ENCODE results near the gene PRRC2B. TPM values are rescaled to one million over a fixed set of nuclear protein-coding genes. Genes with fewer than 3 reads are reported as not detected.

The PRRC2B gene
- total RNA-seq, 6 experiments from 2014 or later: 130 to 173 (median 145) TPM

DNA sequence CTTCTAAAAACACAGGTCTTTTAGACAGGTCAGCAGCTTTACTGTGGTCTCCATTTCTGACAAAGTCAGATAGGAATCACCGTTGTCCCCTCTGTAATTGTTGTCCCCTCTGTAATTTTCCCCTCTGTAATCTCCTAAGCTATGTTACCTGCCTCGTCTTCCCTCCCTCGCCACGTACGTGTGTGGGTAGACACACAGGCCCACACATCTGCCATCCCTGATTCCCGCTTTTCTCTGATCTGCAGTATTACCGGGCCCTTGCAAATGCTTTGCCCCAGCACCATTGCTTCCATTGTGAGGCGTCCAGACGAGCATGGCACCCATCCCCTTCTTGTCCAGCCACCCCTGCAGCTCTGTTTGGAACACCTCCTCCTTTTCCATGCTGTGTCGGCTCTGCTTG lies 63.9 kb downstream of the PRRC2B start:
- peaks cover 42% of the 10 kb centered on the region for H3K36me3 Mint-ChIP-seq (ENCODE audit: low read depth)

GRCh38 chr9:131459056-131459455 lies 65.2 kb downstream of the PRRC2B start:
- Mint-ChIP-seq H3K27me3 (ENCODE audit: insufficient read depth) (peaks cover 8% of the 10 kb centered on the region), H3K4me1 (ENCODE audit: low read depth) (no peaks in the 10 kb centered on the region; the same call in 1 of the 2 replicates), H3K9me3 (no peaks in the 10 kb centered on the region), H3K27ac (peak overlapping the region; percentile 3; the same call in 1 of the 2 replicates), H3K36me3 (ENCODE audit: low read depth) (peaks cover 38% of the 10 kb centered on the region), H3K4me3 (no peak overlapping the region)
- no peak for DNase-seq
- TF ChIP-seq, protein P1, sequence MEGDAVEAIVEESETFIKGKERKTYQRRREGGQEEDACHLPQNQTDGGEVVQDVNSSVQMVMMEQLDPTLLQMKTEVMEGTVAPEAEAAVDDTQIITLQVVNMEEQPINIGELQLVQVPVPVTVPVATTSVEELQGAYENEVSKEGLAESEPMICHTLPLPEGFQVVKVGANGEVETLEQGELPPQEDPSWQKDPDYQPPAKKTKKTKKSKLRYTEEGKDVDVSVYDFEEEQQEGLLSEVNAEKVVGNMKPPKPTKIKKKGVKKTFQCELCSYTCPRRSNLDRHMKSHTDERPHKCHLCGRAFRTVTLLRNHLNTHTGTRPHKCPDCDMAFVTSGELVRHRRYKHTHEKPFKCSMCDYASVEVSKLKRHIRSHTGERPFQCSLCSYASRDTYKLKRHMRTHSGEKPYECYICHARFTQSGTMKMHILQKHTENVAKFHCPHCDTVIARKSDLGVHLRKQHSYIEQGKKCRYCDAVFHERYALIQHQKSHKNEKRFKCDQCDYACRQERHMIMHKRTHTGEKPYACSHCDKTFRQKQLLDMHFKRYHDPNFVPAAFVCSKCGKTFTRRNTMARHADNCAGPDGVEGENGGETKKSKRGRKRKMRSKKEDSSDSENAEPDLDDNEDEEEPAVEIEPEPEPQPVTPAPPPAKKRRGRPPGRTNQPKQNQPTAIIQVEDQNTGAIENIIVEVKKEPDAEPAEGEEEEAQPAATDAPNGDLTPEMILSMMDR (IDR thresholded peaks at IDR 0.05): no peak

More for the DNA sequence above, 63.9 kb downstream of the PRRC2B start:
- peaks cover 8% of the 10 kb centered on the region for H3K27me3 Mint-ChIP-seq (ENCODE audit: insufficient read depth)
- H3K27ac Mint-ChIP-seq: no peak overlapping the region
- no peak for DNase-seq
- H3K4me1 Mint-ChIP-seq (ENCODE audit: low read depth): no peaks in the 10 kb centered on the region; the same call in 1 of the 2 replicates
- H3K9me3 Mint-ChIP-seq: no peaks in the 10 kb centered on the region
- H3K4me3 Mint-ChIP-seq: no peak overlapping the region
- TF ChIP-seq, protein P1 (IDR thresholded peaks at IDR 0.05): no peak

DNA sequence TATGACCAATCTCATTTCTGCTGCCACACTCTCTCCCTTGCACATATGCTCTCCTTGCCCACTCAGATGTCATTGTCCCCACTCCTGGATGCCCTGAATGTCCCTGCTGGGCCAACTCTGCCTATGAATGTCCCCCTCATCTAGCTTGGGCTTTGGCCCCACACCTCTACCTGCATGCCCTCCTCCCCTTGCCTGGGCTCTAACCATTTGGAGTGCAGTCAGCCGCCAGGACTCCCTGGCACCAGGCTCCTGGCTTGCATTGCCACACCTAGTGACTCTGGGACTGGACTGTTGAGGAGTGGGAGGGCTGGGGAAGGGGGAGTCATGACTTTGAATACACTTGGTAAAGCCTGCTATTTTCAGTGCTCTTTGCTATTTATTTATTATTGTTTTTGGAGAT lies 67.3 kb downstream of the PRRC2B start:
- DNase-seq: no peak
- no peaks in the 10 kb centered on the region for H3K9me3 Mint-ChIP-seq
- H3K4me1 Mint-ChIP-seq (ENCODE audit: low read depth): no peaks in the 10 kb centered on the region; the same call in 1 of the 2 replicates
- peaks cover 52% of the 10 kb centered on the region for H3K36me3 Mint-ChIP-seq (ENCODE audit: low read depth)
- TF ChIP-seq, protein P1 (IDR thresholded peaks at IDR 0.05): no peak
- peaks cover 4% of the 10 kb centered on the region for H3K27me3 Mint-ChIP-seq (ENCODE audit: insufficient read depth)
- H3K4me3 Mint-ChIP-seq: no peak overlapping the region
- H3K27ac Mint-ChIP-seq: no peak overlapping the region

DNA sequence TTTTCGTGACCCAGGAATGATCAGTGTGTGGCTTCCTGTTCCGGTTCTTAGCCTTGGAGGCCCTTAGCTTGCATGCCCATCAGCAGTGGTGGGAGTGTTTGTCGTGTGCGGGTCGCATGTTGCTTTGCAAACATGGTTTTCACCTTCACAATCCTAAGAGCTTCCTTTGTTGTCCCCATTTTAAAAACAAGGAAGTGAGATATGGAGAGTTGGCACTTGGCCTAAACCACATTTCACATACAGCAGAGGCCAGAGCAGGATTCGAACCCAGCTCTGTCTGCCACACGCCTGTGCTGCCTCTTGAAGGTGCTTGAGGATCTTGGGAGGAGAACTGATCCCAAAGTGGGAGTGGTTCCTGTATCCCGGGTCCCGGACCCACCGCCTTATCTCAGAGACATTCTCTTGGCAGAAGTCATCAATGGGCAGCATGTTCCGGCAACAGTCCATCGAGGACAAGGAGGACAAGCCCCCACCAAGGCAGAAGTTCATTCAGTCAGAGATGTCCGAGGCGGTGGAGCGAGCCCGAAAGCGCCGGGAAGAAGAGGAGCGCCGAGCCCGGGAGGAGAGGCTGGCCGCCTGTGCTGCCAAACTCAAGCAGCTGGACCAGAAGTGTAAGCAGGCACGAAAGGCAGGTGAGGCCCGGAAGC lies 70.6 kb downstream of the PRRC2B start:
- Mint-ChIP-seq H3K36me3 (ENCODE audit: low read depth) (peaks cover 47% of the 10 kb centered on the region), H3K4me3 (no peak overlapping the region)
- no peak for DNase-seq

GRCh38 chr9:131465401-131465800 lies 71.5 kb downstream of the PRRC2B start:
- no peak overlapping the region for H3K4me3 Mint-ChIP-seq
- H3K27ac Mint-ChIP-seq: peak overlapping the region; percentile 19; the same call in 1 of the 2 replicates
- DNase-seq: no peak
- no peaks in the 10 kb centered on the region; the same call in 1 of the 2 replicates for H3K27me3 Mint-ChIP-seq (ENCODE audit: insufficient read depth)
- no peaks in the 10 kb centered on the region for H3K4me1 Mint-ChIP-seq (ENCODE audit: low read depth)
- TF ChIP-seq, protein P1 (IDR thresholded peaks at IDR 0.05): no peak
- peaks cover 48% of the 10 kb centered on the region for H3K36me3 Mint-ChIP-seq (ENCODE audit: low read depth)
- H3K9me3 Mint-ChIP-seq: no peaks in the 10 kb centered on the region

More for the DNA sequence above, 70.6 kb downstream of the PRRC2B start:
- H3K27me3 Mint-ChIP-seq (ENCODE audit: insufficient read depth): no peaks in the 10 kb centered on the region; the same call in 1 of the 2 replicates
- H3K4me1 Mint-ChIP-seq (ENCODE audit: low read depth): no peaks in the 10 kb centered on the region
- H3K9me3 Mint-ChIP-seq: no peaks in the 10 kb centered on the region
- TF ChIP-seq, protein P1 (IDR thresholded peaks at IDR 0.05): no peak
- H3K27ac Mint-ChIP-seq: no peak overlapping the region
